HepG2 (cell line): Measurements from ENCODE around the gene PC. TPM values are rescaled to one million over a fixed set of nuclear protein-coding genes. Genes with fewer than 3 reads are reported as not detected.
A peak's percentile ranks its signal among the peaks of the same experiment; 100 is the strongest.

Experiments
- CENPBD1 ChIP-seq: sonication (generic); formaldehyde crosslinking; IDR thresholded peaks from 2 replicates; pipeline ENCODE4 v1.8.0; 2022; ENCODE audit warnings: missing genetic modification reagents, low read depth, mild to moderate bottlenecking, borderline replicate concordance
- CHD2 ChIP-seq: IDR thresholded peaks from 2 replicates; pipeline ENCODE4 v1.6.1; 2011; ENCODE audit warnings: low read depth, low read length, improper control_type of control experiment
- EED ChIP-seq: sonication (generic); formaldehyde crosslinking; IDR thresholded peaks from 2 replicates; pipeline ENCODE4 v1.5.0; 2020; ENCODE audit warnings: mild to moderate bottlenecking, missing genetic modification reagents
- HDAC2 ChIP-seq: sonication (generic); formaldehyde crosslinking; IDR thresholded peaks from 2 replicates; pipeline ENCODE4 v1.4.0; 2020; ENCODE audit warnings: missing genetic modification reagents
- HHEX ChIP-seq: IDR thresholded peaks from 2 replicates; pipeline ENCODE4 v1.6.1; 2016; ENCODE audit warnings: control low read depth
- HINFP ChIP-seq: sonication (generic); formaldehyde crosslinking; IDR thresholded peaks from 2 replicates; pipeline ENCODE4 v1.4.0; 2020; ENCODE audit warnings: low read depth, mild to moderate bottlenecking, missing genetic modification reagents
- LCORL ChIP-seq, 2 experiments: fragments of 450-650 bp in 1 of 2; sonication (generic) in 1 of 2; formaldehyde crosslinking in 1 of 2; IDR thresholded peaks; 2 replicates each; pipeline versions ENCODE4 v1.5.0 to v1.6.1; 2017 to 2020; ENCODE audit warnings: antibody characterized with exemption in 1 of 2, missing genetic modification reagents in 1 of 2
- MTERF4 ChIP-seq: sonication (generic); formaldehyde crosslinking; IDR thresholded peaks from 2 replicates; pipeline ENCODE4 v1.8.0; 2023; ENCODE audit warnings: mild to moderate bottlenecking, missing genetic modification reagents
- NCOA1 ChIP-seq: sonication (generic); formaldehyde crosslinking; IDR thresholded peaks from 2 replicates; pipeline ENCODE4 v1.9.0; 2021; ENCODE audit warnings: missing genetic modification reagents
- POLR2G ChIP-seq: fragments of 200-400 bp; formaldehyde crosslinking; IDR thresholded peaks from 2 replicates; pipeline ENCODE4 v1.6.1; 2018; ENCODE audit warnings: mild to moderate bottlenecking, low read depth, low read length, moderate library complexity
- SOX6 ChIP-seq, 2 experiments: fragments of 450-650 bp in 1 of 2; sonication (generic) in 1 of 2; formaldehyde crosslinking in 1 of 2; IDR thresholded peaks; 2 replicates each; pipeline versions ENCODE4 v1.4.0 to v1.6.1; 2017 to 2020; ENCODE audit warnings: antibody characterized with exemption in 1 of 2, mild to moderate bottlenecking in 1 of 2, missing genetic modification reagents in 1 of 2
- ZC3H13 ChIP-seq: sonication (generic); formaldehyde crosslinking; IDR thresholded peaks from 2 replicates; pipeline ENCODE4 v1.8.1; 2023; ENCODE audit warnings: mild to moderate bottlenecking, missing genetic modification reagents, moderate library complexity
- ZFP41 ChIP-seq: sonication (generic); formaldehyde crosslinking; IDR thresholded peaks from 2 replicates; pipeline ENCODE4 v1.4.0; 2020; ENCODE audit warnings: mild to moderate bottlenecking, missing genetic modification reagents, borderline replicate concordance
- ZNF205 ChIP-seq: IDR thresholded peaks from 2 replicates; pipeline ENCODE4 v1.6.1; 2018; ENCODE audit warnings: missing biosample characterization, missing genetic modification reagents
- ZNF331 ChIP-seq: sonication (generic); formaldehyde crosslinking; IDR thresholded peaks from 2 replicates; pipeline ENCODE4 v1.4.0; 2020; ENCODE audit warnings: missing genetic modification reagents
- ZNF574 ChIP-seq: sonication (generic); formaldehyde crosslinking; IDR thresholded peaks from 2 replicates; pipeline ENCODE4 v1.4.0; 2020; ENCODE audit warnings: missing genetic modification reagents
- ZNF607 ChIP-seq: sonication (generic); formaldehyde crosslinking; IDR thresholded peaks from 2 replicates; pipeline ENCODE4 v1.5.1; 2020; ENCODE audit warnings: missing genetic modification reagents, mild to moderate bottlenecking, borderline replicate concordance
- ZNF891 ChIP-seq: sonication (generic); formaldehyde crosslinking; IDR thresholded peaks from 2 replicates; pipeline ENCODE4 v1.5.0; 2020; ENCODE audit warnings: mild to moderate bottlenecking, missing genetic modification reagents
- ZSCAN9 ChIP-seq: IDR thresholded peaks from 2 replicates; pipeline ENCODE4 v1.6.1; 2016; ENCODE audit warnings: borderline replicate concordance
- polyA plus RNA-seq, 8 experiments: library from polyadenylated mRNA; depleted of rRNA in 3 of 8; stranded (reverse) in 7 of 8; unstranded in 1 of 8; fragments of >200 nt; fragmentation: Illumina TruSeq in 4 of 8; extraction: Trizol in 4 of 8; gene quantifications; 2 replicates each; pipeline versions ENCODE4 v1.2.1 to v1.2.3, GENCODE V29; 2011 to 2016; ENCODE audit warnings: low read depth in 4 of 8, missing spikeins in 1 of 8, mixed read lengths in 1 of 8; ENCODE audit not compliant: insufficient read depth in 1 of 8
- total RNA-seq, 5 experiments: library from RNA; depleted of rRNA; stranded (reverse); fragments of >200 nt; fragmentation: Illumina TruSeq; extraction: Trizol; gene quantifications; 2 replicates each; pipeline ENCODE4 v1.2.3, GENCODE V29; 2016; ENCODE audit warnings: low read depth in 1 of 5
- TF ChIP-seq, protein P1 (sequence below): sonication (generic); formaldehyde crosslinking; IDR thresholded peaks from 2 replicates; pipeline ENCODE4 v1.5.1; 2020; ENCODE audit warnings: missing genetic modification reagents, mild to moderate bottlenecking, borderline replicate concordance
- TF ChIP-seq, protein P2 (sequence below): sonication (generic); IDR thresholded peaks from 2 replicates; pipeline ENCODE4 v1.6.1; 2016; ENCODE audit warnings: low read depth, borderline replicate concordance

PC gene
- total and polyA plus RNA-seq, 2 of the 13 experiments (the other 11 are each of a cell fraction or from before 2014, with no cell fraction given): 29.0 to 39.0 TPM

- TF ChIP-seq ZFP41: no peak
- TF ChIP-seq HHEX (CRISPR knock-in tag): 0 out of 2 replicates have a peak, but pooled peaks have one; percentile 13
- TF ChIP-seq LCORL (IDR thresholded peaks at IDR 0.05): no peak
- peak; percentile 39; the same call in 1 of the 2 replicates for TF ChIP-seq LCORL (CRISPR knock-in tag; IDR thresholded peaks at IDR 0.05)
- no peak for TF ChIP-seq ZC3H13 (CRISPR knock-in tag)
- TF ChIP-seq EED (CRISPR knock-in tag): no peak
- no peak for TF ChIP-seq HINFP (CRISPR knock-in tag)
- no peak for TF ChIP-seq ZNF205 (CRISPR knock-in tag)
- peak; percentile 26 for TF ChIP-seq ZNF331 (CRISPR knock-in tag)
- no peak for TF ChIP-seq ZNF574
- TF ChIP-seq ZNF891: 0 out of 2 replicates have a peak, but pooled peaks have one; percentile 45
- TF ChIP-seq CENPBD1: no peak
- TF ChIP-seq, protein P1, sequence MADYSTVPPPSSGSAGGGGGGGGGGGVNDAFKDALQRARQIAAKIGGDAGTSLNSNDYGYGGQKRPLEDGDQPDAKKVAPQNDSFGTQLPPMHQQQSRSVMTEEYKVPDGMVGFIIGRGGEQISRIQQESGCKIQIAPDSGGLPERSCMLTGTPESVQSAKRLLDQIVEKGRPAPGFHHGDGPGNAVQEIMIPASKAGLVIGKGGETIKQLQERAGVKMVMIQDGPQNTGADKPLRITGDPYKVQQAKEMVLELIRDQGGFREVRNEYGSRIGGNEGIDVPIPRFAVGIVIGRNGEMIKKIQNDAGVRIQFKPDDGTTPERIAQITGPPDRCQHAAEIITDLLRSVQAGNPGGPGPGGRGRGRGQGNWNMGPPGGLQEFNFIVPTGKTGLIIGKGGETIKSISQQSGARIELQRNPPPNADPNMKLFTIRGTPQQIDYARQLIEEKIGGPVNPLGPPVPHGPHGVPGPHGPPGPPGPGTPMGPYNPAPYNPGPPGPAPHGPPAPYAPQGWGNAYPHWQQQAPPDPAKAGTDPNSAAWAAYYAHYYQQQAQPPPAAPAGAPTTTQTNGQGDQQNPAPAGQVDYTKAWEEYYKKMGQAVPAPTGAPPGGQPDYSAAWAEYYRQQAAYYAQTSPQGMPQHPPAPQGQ (CRISPR knock-in tag): no peak
- TF ChIP-seq SOX6 (IDR thresholded peaks at IDR 0.05): no peak
- TF ChIP-seq SOX6 (CRISPR knock-in tag; IDR thresholded peaks at IDR 0.05): peak; percentile 48; the same call in 1 of the 2 replicates
- TF ChIP-seq NCOA1: no peak
- no peak for TF ChIP-seq MTERF4 (CRISPR knock-in tag)
- 0 out of 2 replicates have a peak, but pooled peaks have one; percentile 32 for TF ChIP-seq HDAC2
- no peak for TF ChIP-seq CHD2
- no peak for TF ChIP-seq ZNF607 (CRISPR knock-in tag)
- TF ChIP-seq, protein P2, sequence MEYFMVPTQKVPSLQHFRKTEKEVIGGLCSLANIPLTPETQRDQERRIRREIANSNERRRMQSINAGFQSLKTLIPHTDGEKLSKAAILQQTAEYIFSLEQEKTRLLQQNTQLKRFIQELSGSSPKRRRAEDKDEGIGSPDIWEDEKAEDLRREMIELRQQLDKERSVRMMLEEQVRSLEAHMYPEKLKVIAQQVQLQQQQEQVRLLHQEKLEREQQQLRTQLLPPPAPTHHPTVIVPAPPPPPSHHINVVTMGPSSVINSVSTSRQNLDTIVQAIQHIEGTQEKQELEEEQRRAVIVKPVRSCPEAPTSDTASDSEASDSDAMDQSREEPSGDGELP: no peak
- peak; percentile 54 for TF ChIP-seq POLR2G
- TF ChIP-seq ZSCAN9 (CRISPR knock-in tag): peak; percentile 62; the same call in 1 of the 2 replicates
Observed at GRCh38 chr11:66906061-66906733, 52.0 kb downstream of the PC start (continued).
